ENCODE data around the gene RHOD.

Gene RHOD

GRCh38 chr11:67041602-67042001 is 15.0 kb upstream of the RHOD start:
- Histone ChIP-seq H3K4me3 (ENCODE audit: insufficient read depth, low read length, poor library complexity, severe bottlenecking) (no peak overlapping the region), H3K9me2 (replicated peaks; ENCODE audit: insufficient read depth, low read length) (no peaks in the 10 kb centered on the region), H3F3A (ENCODE audit: insufficient read depth) (no peaks in the 10 kb centered on the region), H3K79me2 (ENCODE audit: insufficient read depth, low read length) (no peaks in the 10 kb centered on the region), H3K9ac (ENCODE audit: low read length) (no peak overlapping the region), H4K20me1 (ENCODE audit: low read depth, low read length) (no peaks in the 10 kb centered on the region), H3K36me3 (ENCODE audit: low read length) (no peaks in the 10 kb centered on the region), H3K4me2 (ENCODE audit: low read depth, low read length, poor library complexity, severe bottlenecking) (no peak overlapping the region), H2AFZ (ENCODE audit: low read depth, low read length, severe bottlenecking) (no peak overlapping the region), H3K27ac (ENCODE audit: low read depth, low read length) (no peak overlapping the region), H3K27me3 (ENCODE audit: low read length) (no peaks in the 10 kb centered on the region), H3K9me3 (ENCODE audit: insufficient read depth, low read length) (no peaks in the 10 kb centered on the region)
- TF ChIP-seq EZH2phosphoT487 (conservative IDR thresholded peaks at IDR 0.05; ENCODE audit: low read length) (no peak), CTCF (IDR thresholded peaks at IDR 0.05; ENCODE audit: insufficient read depth, low read length, poor library complexity, severe bottlenecking) (no peak)

GRCh38 chr11:67043572-67044349 is 12.9 kb upstream of the RHOD start:
- Histone ChIP-seq H3K4me2 (ENCODE audit: low read depth, low read length, poor library complexity, severe bottlenecking) (no peak overlapping the region), H3F3A (ENCODE audit: insufficient read depth) (no peaks in the 10 kb centered on the region), H3K9me2 (replicated peaks; ENCODE audit: insufficient read depth, low read length) (no peaks in the 10 kb centered on the region), H2AFZ (ENCODE audit: low read depth, low read length, severe bottlenecking) (no peak overlapping the region), H3K79me2 (ENCODE audit: insufficient read depth, low read length) (no peaks in the 10 kb centered on the region), H3K9ac (ENCODE audit: low read length) (no peak overlapping the region), H3K27ac (ENCODE audit: low read depth, low read length) (no peak overlapping the region), H3K27me3 (ENCODE audit: low read length) (no peaks in the 10 kb centered on the region), H3K4me3 (ENCODE audit: insufficient read depth, low read length, poor library complexity, severe bottlenecking) (no peak overlapping the region), H4K20me1 (ENCODE audit: low read depth, low read length) (no peaks in the 10 kb centered on the region), H3K9me3 (ENCODE audit: insufficient read depth, low read length) (no peaks in the 10 kb centered on the region), H3K36me3 (ENCODE audit: low read length) (no peaks in the 10 kb centered on the region)
- TF ChIP-seq EZH2phosphoT487 (conservative IDR thresholded peaks at IDR 0.05; ENCODE audit: low read length) = no peak
- TF ChIP-seq CTCF (IDR thresholded peaks at IDR 0.05; ENCODE audit: insufficient read depth, low read length, poor library complexity, severe bottlenecking) = no peak

- Histone ChIP-seq H3K9me3 (ENCODE audit: insufficient read depth, low read length) (no peaks in the 10 kb centered on the region), H3K9me2 (replicated peaks; ENCODE audit: insufficient read depth, low read length) (no peaks in the 10 kb centered on the region), H3K79me2 (ENCODE audit: insufficient read depth, low read length) (no peaks in the 10 kb centered on the region), H3K36me3 (ENCODE audit: low read length) (no peaks in the 10 kb centered on the region), H2AFZ (ENCODE audit: low read depth, low read length, severe bottlenecking) (no peak overlapping the region), H3K4me3 (ENCODE audit: insufficient read depth, low read length, poor library complexity, severe bottlenecking) (no peak overlapping the region), H3K27me3 (ENCODE audit: low read length) (no peaks in the 10 kb centered on the region), H3K4me2 (ENCODE audit: low read depth, low read length, poor library complexity, severe bottlenecking) (no peak overlapping the region), H3F3A (ENCODE audit: insufficient read depth) (no peaks in the 10 kb centered on the region), H3K9ac (ENCODE audit: low read length) (no peak overlapping the region), H3K27ac (ENCODE audit: low read depth, low read length) (no peak overlapping the region), H4K20me1 (ENCODE audit: low read depth, low read length) (no peaks in the 10 kb centered on the region)
- TF ChIP-seq CTCF (IDR thresholded peaks at IDR 0.05; ENCODE audit: insufficient read depth, low read length, poor library complexity, severe bottlenecking) = no peak
- TF ChIP-seq EZH2phosphoT487 (conservative IDR thresholded peaks at IDR 0.05; ENCODE audit: low read length) = no peak
These were observed 12.2 kb upstream of the RHOD start for GRCh38 chr11:67044496-67044895.

Measured in SU-DHL-6 (cell line).